Fibroblast of mammary gland (primary cell): ENCODE measurements around the gene SCN7A.
A peak's percentile ranks its signal among the peaks of the same experiment; 100 is the strongest.

Experiments
- DNase-seq: peaks from one replicate; pipeline ENCODE4 v3.0.0-alpha.2; 2010; ENCODE audit warnings: low read depth
- H3K4me3 ChIP-seq: 2 replicates; pipeline ENCODE4 v1.5.1; 2011; ENCODE audit warnings: low read depth, mild to moderate bottlenecking, low read length, moderate library complexity; ENCODE audit not compliant: control insufficient read depth
- TF ChIP-seq, protein P1 (sequence below): conservative IDR thresholded peaks from 2 replicates; pipeline ENCODE4 v1.5.1; 2011; ENCODE audit warnings: low read depth, low read length, inconsistent platforms; ENCODE audit not compliant: control insufficient read depth, insufficient read depth

The SCN7A gene

DNA sequence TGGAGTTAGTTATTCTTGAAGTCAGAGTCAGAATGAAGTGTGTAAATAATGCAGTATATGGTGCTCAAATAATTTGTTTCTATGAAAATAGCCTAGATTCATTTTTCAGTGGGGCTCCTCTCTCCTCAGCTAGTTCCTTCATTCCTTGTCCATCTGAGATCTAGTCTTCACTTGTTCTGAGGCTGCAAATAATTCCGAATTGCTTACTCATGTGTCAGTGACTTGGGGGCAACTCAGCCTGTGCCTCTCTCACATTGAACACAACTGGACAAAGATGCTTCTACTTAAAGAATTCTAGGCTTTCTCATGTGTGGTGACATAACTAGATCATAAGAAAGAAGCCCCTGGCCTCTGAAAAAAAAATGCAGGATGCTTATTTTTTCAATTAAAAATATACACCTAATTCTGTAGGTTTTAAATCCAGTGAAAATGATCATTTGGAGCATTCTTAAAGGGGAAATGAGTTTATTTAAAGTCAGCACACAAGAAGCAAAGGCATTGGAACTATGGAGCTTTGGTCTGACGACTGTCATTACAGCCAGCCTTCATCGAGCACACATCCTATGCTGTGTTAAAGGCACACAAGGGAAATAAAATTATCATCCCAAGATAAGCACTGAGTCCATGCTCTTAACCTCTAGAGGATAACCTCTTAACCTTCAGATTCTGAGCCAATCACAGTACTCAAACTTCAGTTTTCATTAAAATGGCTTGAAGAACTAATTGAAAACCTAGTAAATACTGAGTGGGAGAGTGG, 24.8 kb upstream of the SCN7A start:
- no peak for DNase-seq
- TF ChIP-seq, protein P1, sequence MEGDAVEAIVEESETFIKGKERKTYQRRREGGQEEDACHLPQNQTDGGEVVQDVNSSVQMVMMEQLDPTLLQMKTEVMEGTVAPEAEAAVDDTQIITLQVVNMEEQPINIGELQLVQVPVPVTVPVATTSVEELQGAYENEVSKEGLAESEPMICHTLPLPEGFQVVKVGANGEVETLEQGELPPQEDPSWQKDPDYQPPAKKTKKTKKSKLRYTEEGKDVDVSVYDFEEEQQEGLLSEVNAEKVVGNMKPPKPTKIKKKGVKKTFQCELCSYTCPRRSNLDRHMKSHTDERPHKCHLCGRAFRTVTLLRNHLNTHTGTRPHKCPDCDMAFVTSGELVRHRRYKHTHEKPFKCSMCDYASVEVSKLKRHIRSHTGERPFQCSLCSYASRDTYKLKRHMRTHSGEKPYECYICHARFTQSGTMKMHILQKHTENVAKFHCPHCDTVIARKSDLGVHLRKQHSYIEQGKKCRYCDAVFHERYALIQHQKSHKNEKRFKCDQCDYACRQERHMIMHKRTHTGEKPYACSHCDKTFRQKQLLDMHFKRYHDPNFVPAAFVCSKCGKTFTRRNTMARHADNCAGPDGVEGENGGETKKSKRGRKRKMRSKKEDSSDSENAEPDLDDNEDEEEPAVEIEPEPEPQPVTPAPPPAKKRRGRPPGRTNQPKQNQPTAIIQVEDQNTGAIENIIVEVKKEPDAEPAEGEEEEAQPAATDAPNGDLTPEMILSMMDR: no peak
- H3K4me3 ChIP-seq: no peak overlapping the region

DNA sequence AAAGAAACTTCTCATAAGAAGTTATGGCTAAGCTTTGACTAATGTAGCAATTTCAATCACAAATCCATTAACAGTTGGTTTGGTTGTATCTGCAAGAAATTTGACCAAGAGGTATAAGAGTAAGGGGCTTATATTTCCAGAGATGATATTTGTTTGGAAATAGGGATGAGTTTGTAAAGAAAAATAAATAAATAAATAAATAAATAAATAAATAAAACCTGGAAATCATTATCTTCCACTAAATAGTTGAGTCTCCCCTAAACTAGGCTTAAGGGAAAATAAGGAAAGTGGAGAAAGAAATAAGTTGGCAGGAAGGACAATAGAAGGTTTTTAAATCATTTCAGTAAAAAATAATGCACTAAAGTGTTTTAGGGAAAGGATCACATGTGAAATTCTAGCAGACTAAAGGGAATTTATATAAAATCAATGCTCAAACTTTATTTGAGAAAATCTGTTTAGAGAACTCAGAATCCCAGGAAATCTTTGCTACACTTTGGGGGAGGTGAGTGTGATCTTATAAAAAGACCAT, 23.5 kb upstream of the SCN7A start:
- no peak for DNase-seq
- TF ChIP-seq, protein P1: no peak
- no peak overlapping the region for H3K4me3 ChIP-seq

DNA sequence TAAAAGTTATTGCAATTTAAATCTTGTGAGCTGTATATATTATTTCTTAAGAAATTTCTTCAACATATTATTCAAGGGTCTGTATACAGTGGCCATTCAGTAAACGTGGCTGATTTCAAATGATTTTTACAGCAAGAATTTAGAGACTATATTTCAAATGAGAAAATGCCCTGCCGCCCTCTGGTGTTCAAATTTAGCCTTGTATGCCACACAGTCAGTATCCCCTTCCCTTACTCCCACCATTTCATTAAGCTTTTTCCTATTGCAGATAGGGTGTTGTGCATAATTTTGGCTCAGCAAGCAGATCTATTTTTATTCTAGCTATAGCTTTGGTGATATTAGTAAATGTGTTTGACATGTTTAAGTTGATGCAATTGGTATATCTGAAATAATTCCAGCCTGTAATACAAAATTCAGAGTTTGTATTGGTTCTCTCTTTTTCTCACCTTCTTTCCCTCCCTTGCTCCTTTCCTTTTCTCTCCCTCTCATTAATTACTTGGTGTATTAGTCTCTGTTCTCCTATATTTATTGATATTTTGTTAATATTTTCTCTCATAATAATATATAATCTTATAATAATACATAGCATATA, 22.8 kb upstream of the SCN7A start:
- TF ChIP-seq, protein P1: peak; percentile 74
- H3K4me3 ChIP-seq: no peak overlapping the region
- DNase-seq: peak; percentile 32

DNA sequence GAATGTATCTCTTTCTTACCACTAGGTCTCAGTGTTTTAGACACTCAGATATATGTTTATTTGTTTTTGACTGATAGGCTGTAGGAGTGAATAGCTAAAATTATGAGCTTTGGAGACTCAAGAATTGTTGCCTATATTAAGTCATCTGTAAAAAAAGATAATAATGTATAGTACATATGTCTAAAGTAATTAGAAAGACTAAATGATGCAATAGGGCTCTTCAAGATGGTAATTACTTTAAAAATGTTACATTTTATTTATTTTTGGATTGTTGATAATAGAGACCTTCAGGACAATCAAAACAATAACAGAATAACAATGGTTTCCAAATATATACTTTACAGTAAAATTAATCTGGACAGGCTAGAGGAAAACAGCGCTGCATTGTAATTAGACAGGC, 19.9 kb upstream of the SCN7A start:
- H3K4me3 ChIP-seq: no peak overlapping the region
- no peak for DNase-seq
- TF ChIP-seq, protein P1: no peak

DNA sequence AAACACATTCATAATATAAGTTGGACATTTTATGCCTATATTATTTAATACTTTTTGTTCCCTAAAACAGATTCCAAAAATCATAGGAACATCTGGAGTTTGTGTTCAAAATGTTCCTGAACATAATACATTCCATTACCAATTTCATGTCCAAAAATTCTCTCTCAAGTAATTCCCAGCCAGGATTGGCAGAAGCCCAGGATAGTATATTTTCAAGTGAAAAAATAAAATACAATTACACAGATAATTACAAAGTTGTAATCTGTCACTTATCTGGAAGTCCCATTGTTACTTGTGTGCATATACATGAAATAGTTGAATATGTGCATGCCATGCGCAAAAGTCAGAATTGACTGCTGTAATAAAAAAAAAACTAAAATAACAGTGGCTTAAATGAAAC, 5.2 kb upstream of the SCN7A start:
- TF ChIP-seq, protein P1: no peak
- no peak overlapping the region for H3K4me3 ChIP-seq
- no peak for DNase-seq

DNA sequence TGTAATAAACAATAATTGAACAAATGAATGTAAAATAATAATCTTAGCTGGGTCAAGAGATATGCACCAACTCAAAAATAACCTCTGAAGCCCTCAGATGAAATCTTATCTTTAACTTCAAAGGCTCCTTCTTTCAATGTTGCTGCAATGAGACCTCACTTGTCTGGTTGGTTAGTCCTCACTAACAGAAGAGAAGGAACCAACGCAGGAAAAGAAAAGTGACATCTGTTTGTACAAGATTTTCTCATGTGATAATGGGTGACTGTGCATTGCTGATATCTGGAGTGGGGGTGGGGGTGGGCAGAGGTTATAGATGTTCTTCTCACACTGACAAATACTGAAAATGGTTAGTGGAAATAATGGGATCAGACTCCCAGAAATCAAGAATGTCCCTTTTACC, 2.6 kb downstream of the SCN7A start:
- no peak for DNase-seq
- no peak overlapping the region for H3K4me3 ChIP-seq
- TF ChIP-seq, protein P1: no peak
